IMR-90 (cell line): ENCODE data around the gene TET1. TPM values are rescaled to one million over a fixed set of nuclear protein-coding genes. Genes with fewer than 3 reads are reported as not detected.

Source experiments
- ATAC-seq: fragments of 200-7000 bp; cut with Tn5 transposase; 2 replicates; pipeline ENCODE4 v1.9.1; 2020; ENCODE audit warnings: low read depth, mild to moderate bottlenecking, moderate library complexity
- BruUV-seq: library from RNA; stranded (reverse); fragments of 400-500 nt; replicated peaks from 2 replicates; lab custom pipeline; 2021; lab: Mats Ljungman, UMichigan
- CTCF ChIA-PET: fragments of 300-600 bp; formaldehyde crosslinking; extraction: SDS; loops from one replicate; lab custom pipeline; 2021; ENCODE audit warnings: antibody characterized with exemption; lab: Yijun Ruan, JAX
- POLR2A ChIA-PET: fragments of 300-600 bp; sonication (Branson Sonifier 250); formaldehyde crosslinking; loops from one replicate; lab custom pipeline; 2022; ENCODE audit warnings: antibody characterized with exemption; ENCODE audit not compliant: unreplicated experiment; lab: Charles Lee
- DNase-seq: peaks from one replicate; pipeline ENCODE4 v3.0.0; 2013
- H2AFZ ChIP-seq: replicated peaks from 2 replicates; pipeline ENCODE3; 2013; ENCODE audit warnings: low read length, mild to moderate bottlenecking; ENCODE audit not compliant: poor library complexity
- H2AK5ac ChIP-seq: 2 replicates; pipeline ENCODE4 v1.6.1; 2013; ENCODE audit warnings: low read depth, low read length, inconsistent platforms
- H2AK9ac ChIP-seq: replicated peaks from 2 replicates; pipeline ENCODE3; 2013; ENCODE audit warnings: mild to moderate bottlenecking, low read depth, low read length, moderate library complexity; ENCODE audit not compliant: poor library complexity
- H2BK120ac ChIP-seq: 2 replicates; pipeline ENCODE4 v1.6.1; 2013; ENCODE audit warnings: low read depth, low read length, inconsistent platforms
- H2BK15ac ChIP-seq: 3 replicates; pipeline ENCODE4 v1.6.1; 2013; ENCODE audit warnings: low read depth, low read length, inconsistent platforms
- H2BK20ac ChIP-seq: 2 replicates; pipeline ENCODE4 v1.6.1; 2013; ENCODE audit warnings: low read depth, mild to moderate bottlenecking, inconsistent platforms, low read length, moderate library complexity
- H2BK5ac ChIP-seq: 2 replicates; pipeline ENCODE4 v1.6.1; 2013; ENCODE audit warnings: mild to moderate bottlenecking, low read depth, low read length, inconsistent platforms; ENCODE audit not compliant: poor library complexity, severe bottlenecking
- H3K14ac ChIP-seq: replicated peaks from 2 replicates; pipeline ENCODE4 v1.6.1; 2013; ENCODE audit warnings: low read depth, low read length, inconsistent platforms
- H3K18ac ChIP-seq: 2 replicates; pipeline ENCODE4 v1.6.1; 2013; ENCODE audit warnings: low read depth, low read length, control low read depth
- H3K23ac ChIP-seq: 2 replicates; pipeline ENCODE4 v1.6.1; 2013; ENCODE audit warnings: low read depth, low read length, inconsistent platforms
- H3K27ac ChIP-seq: 2 replicates; pipeline ENCODE4 v1.5.1; 2013; ENCODE audit warnings: mild to moderate bottlenecking, control low read depth, low read length; ENCODE audit not compliant: insufficient read depth
- H3K27me3 ChIP-seq: 2 replicates; pipeline ENCODE4 v1.6.1; 2013; ENCODE audit warnings: low read length; ENCODE audit not compliant: control insufficient read depth, insufficient read depth
- H3K36me3 ChIP-seq: 2 replicates; pipeline ENCODE4 v1.6.1; 2013; ENCODE audit warnings: low read length, mixed read lengths; ENCODE audit not compliant: control insufficient read depth, insufficient read depth
- H3K4ac ChIP-seq: 2 replicates; pipeline ENCODE4 v1.6.1; 2013; ENCODE audit warnings: low read depth, low read length, inconsistent platforms
- H3K4me1 ChIP-seq: 2 replicates; pipeline ENCODE4 v1.6.1; 2013; ENCODE audit warnings: low read length, mixed read lengths; ENCODE audit not compliant: control insufficient read depth, insufficient read depth
- H3K4me2 ChIP-seq: 2 replicates; pipeline ENCODE4 v1.6.1; 2013; ENCODE audit warnings: low read depth, mild to moderate bottlenecking, control low read depth, low read length, moderate library complexity
- H3K4me3 ChIP-seq: 2 replicates; pipeline ENCODE4 v1.5.1; 2013; ENCODE audit warnings: low read depth, mild to moderate bottlenecking, control low read depth, low read length, moderate library complexity; ENCODE audit not compliant: insufficient read depth
- H3K56ac ChIP-seq: 2 replicates; pipeline ENCODE4 v1.6.1; 2013; ENCODE audit warnings: low read length, inconsistent platforms; ENCODE audit not compliant: insufficient read depth; ENCODE audit errors: extremely low read depth
- H3K79me1 ChIP-seq, 2 experiments: 2 replicates each; pipeline ENCODE4 v1.6.1; 2013; ENCODE audit warnings: low read length in 2 of 2, inconsistent platforms in 1 of 2, low read depth in 1 of 2
- H3K9ac ChIP-seq: 2 replicates; pipeline ENCODE4 v1.6.1; 2013; ENCODE audit warnings: low read depth, low read length, control low read depth
- H3K9me1 ChIP-seq: 2 replicates; pipeline ENCODE4 v1.6.1; 2013; ENCODE audit warnings: low read length, inconsistent platforms; ENCODE audit not compliant: insufficient read depth
- H3K9me3 ChIP-seq: 2 replicates; pipeline ENCODE4 v1.6.1; 2013; ENCODE audit warnings: low read length; ENCODE audit not compliant: control insufficient read depth, insufficient read depth
- H4K20me1 ChIP-seq: 2 replicates; pipeline ENCODE4 v1.6.1; 2013; ENCODE audit warnings: low read length, inconsistent platforms; ENCODE audit not compliant: insufficient read depth
- H4K5ac ChIP-seq: 2 replicates; pipeline ENCODE4 v1.6.1; 2013; ENCODE audit warnings: mild to moderate bottlenecking, low read depth, low read length, control low read depth
- H4K8ac ChIP-seq, 2 experiments: 2 replicates each; pipeline ENCODE4 v1.6.1; 2013; ENCODE audit warnings: low read depth in 2 of 2, low read length in 2 of 2, control low read depth in 1 of 2, inconsistent platforms in 1 of 2
- H4K91ac ChIP-seq: 2 replicates; pipeline ENCODE4 v1.6.1; 2013; ENCODE audit warnings: low read depth, low read length, inconsistent platforms; ENCODE audit not compliant: insufficient read depth
- BHLHE40 ChIP-seq: fragments of 150-350 bp; IDR thresholded peaks from 2 replicates; pipeline ENCODE4 v1.6.1; 2016; ENCODE audit warnings: mild to moderate bottlenecking, low read depth, low read length
- CEBPB ChIP-seq: IDR thresholded peaks from 2 replicates; pipeline ENCODE4 v1.6.1; 2012; ENCODE audit warnings: low read depth, low read length, improper control_type of control experiment
- CHD1 ChIP-seq: IDR thresholded peaks from 2 replicates; pipeline ENCODE4 v1.6.1; 2012; ENCODE audit warnings: low read depth, low read length, improper control_type of control experiment
- CTCF ChIP-seq: conservative IDR thresholded peaks from 2 replicates; pipeline ENCODE4 v1.5.1; 2012; ENCODE audit warnings: mild to moderate bottlenecking, low read depth, low read length, improper control_type of control experiment
- ELK1 ChIP-seq: fragments of 150-350 bp; IDR thresholded peaks from 2 replicates; pipeline ENCODE4 v1.6.1; 2016; ENCODE audit warnings: low read depth, mild to moderate bottlenecking, low read length, moderate library complexity, borderline replicate concordance
- FOS ChIP-seq: fragments of 150-350 bp; IDR thresholded peaks from 2 replicates; pipeline ENCODE4 v1.6.1; 2016; ENCODE audit warnings: low read depth, low read length
- MAFK ChIP-seq: IDR thresholded peaks from 2 replicates; pipeline ENCODE4 v1.6.1; 2012; ENCODE audit warnings: low read depth, low read length, improper control_type of control experiment
- MXI1 ChIP-seq: IDR thresholded peaks from 2 replicates; pipeline ENCODE4 v1.6.1; 2012; ENCODE audit warnings: low read depth, mild to moderate bottlenecking, low read length, moderate library complexity, borderline replicate concordance
- NFE2L2 ChIP-seq: fragments of 150-350 bp; IDR thresholded peaks from 2 replicates; pipeline ENCODE4 v1.6.1; 2016; ENCODE audit warnings: low read depth, mild to moderate bottlenecking, low read length
- POLR2A ChIP-seq: IDR thresholded peaks from 2 replicates; pipeline ENCODE4 v1.6.1; 2012; ENCODE audit warnings: mild to moderate bottlenecking, low read depth, low read length
- RCOR1 ChIP-seq: IDR thresholded peaks from 2 replicates; pipeline ENCODE4 v1.6.1; 2012; ENCODE audit warnings: mild to moderate bottlenecking, low read length, improper control_type of control experiment; ENCODE audit not compliant: insufficient replicate concordance
- RFX5 ChIP-seq: IDR thresholded peaks from 2 replicates; pipeline ENCODE4 v1.8.0; 2012; ENCODE audit warnings: low read depth, mild to moderate bottlenecking, low read length, moderate library complexity
- SMC3 ChIP-seq: fragments of 150-350 bp; IDR thresholded peaks from 2 replicates; pipeline ENCODE4 v1.6.1; 2016; ENCODE audit warnings: low read depth, mild to moderate bottlenecking, antibody characterized with exemption, low read length, moderate library complexity
- USF2 ChIP-seq: fragments of 150-350 bp; IDR thresholded peaks from 2 replicates; pipeline ENCODE4 v1.6.1; 2017; ENCODE audit warnings: mild to moderate bottlenecking, antibody characterized with exemption, low read length, low read depth
- WGBS, 2 experiments: methylation state at CpG; one replicate each; pipeline versions ENCODE4 v1.1.5 to v1.1.7; 2013; ENCODE audit warnings: missing lambda C conversion rate in 2 of 2; ENCODE audit not compliant: insufficient read length in 1 of 2; ENCODE audit errors: extremely low coverage in 2 of 2; 5-methylcytosine and 5-hydroxymethylcytosine counted together
- dilution Hi-C: fragments of 300-500 bp; cut with HindIII; formaldehyde crosslinking; loops from one replicate; pipeline ENCODE4 v1.14.3; 2018; ENCODE audit warnings: low sequenced_read_pairs; ENCODE audit not compliant: unreplicated experiment
- in situ Hi-C: fragments of 300-500 bp; cut with MboI; formaldehyde crosslinking; loops from 3 replicates; pipeline ENCODE4 v1.14.3; 2019; ENCODE audit warnings: low sequenced_read_pairs, inconsistent platforms, mixed read lengths
- intact Hi-C: fragments of 100-400 bp; cut with micrococcal nuclease; formaldehyde crosslinking; loops from 2 replicates; pipeline ENCODE4 v1.10.0; 2022
- polyA plus RNA-seq, 3 experiments: library from polyadenylated mRNA; depleted of rRNA; stranded (reverse); fragments of >200 nt; gene quantifications; 2 replicates each; pipeline ENCODE4 v1.2.3, GENCODE V29; 2012; ENCODE audit warnings: low replicate concordance in 1 of 3
- total RNA-seq: library from RNA; depleted of rRNA; stranded (reverse); fragments of >200 nt; gene quantifications from 2 replicates; pipeline ENCODE4 v1.2.3, GENCODE V29; 2012

TET1 gene
- total and polyA plus RNA-seq, 2 of the 4 experiments (the other 2 are of a cell fraction), result 1.0 to 4.3 TPM

GRCh38 chr10:68598978-68599770 lies 39.0 kb downstream of the TET1 start:
- Histone ChIP-seq H3K56ac (peak overlapping the region; percentile 25; the same call in 1 of the 2 replicates), H3K27me3 (no peaks in the 10 kb centered on the region), H4K91ac (peak overlapping the region; percentile 93), H2BK120ac (peak overlapping the region; percentile 76), H3K9me3 (no peaks in the 10 kb centered on the region), H2BK15ac (peak overlapping the region; percentile 40; the same call in 1 of the 3 replicates), H2AFZ (peak overlapping the region; percentile 79), H2AK9ac (peak overlapping the region; percentile 93), H3K14ac (peak overlapping the region; percentile 86), H4K20me1 (no peaks in the 10 kb centered on the region), H4K8ac (peak overlapping the region; percentile 41 to 86; a peak in 3 of 4 replicates), H3K27ac (peak overlapping the region; percentile 92), H3K36me3 (peaks cover 2% of the 10 kb centered on the region; the same call in 1 of the 2 replicates), H2BK5ac (peak overlapping the region; percentile 84), H3K9me1 (peaks cover 6% of the 10 kb centered on the region; the same call in 1 of the 2 replicates), H2AK5ac (peak overlapping the region; percentile 95), H3K4me3 (no peak overlapping the region), H3K9ac (peak overlapping the region; percentile 30), H3K79me1 (peaks cover 11 to 52% of the 10 kb centered on the region in 2 experiments; a peak in 3 of 4 replicates), H3K23ac (peak overlapping the region; percentile 73), H3K4ac (peak overlapping the region; percentile 83), H3K4me2 (peak overlapping the region; percentile 84), H3K4me1 (peaks cover 9% of the 10 kb centered on the region), H2BK20ac (peak overlapping the region; percentile 78), H3K18ac (peak overlapping the region; percentile 49), H4K5ac (peak overlapping the region; percentile 75)
- in situ Hi-C loops, result no loop called here
- no peak for ATAC-seq
- 32% methylated on average over 7 of the region's 23 CpGs; no CpG with 5 or more reads in 1 of the 2 experiments for WGBS, 2 experiments
- ChIA-PET CTCF (no interaction called here), POLR2A (no interaction called here)
- BruUV-seq, result no TSS peak
- intact Hi-C loops, result no loop called here
- peak; percentile 43 for DNase-seq
- dilution Hi-C loops, result no loop called here
- TF ChIP-seq BHLHE40, result no peak
- no peak for TF ChIP-seq RFX5
- no peak for TF ChIP-seq MAFK
- no peak for TF ChIP-seq RCOR1
- no peak for TF ChIP-seq CTCF
- TF ChIP-seq POLR2A, result no peak
- no peak for TF ChIP-seq ELK1
- no peak for TF ChIP-seq NFE2L2
- TF ChIP-seq FOS, result no peak
- no peak for TF ChIP-seq USF2
- TF ChIP-seq CHD1, result no peak
- TF ChIP-seq MXI1, result peak; percentile 36; the same call in 1 of the 2 replicates
- 0 out of 2 replicates have a peak, but pooled peaks have one; percentile 10 for TF ChIP-seq CEBPB
- no peak for TF ChIP-seq SMC3
